ENCODE measurements around the gene MTFMT. TPM values are rescaled to one million over a fixed set of nuclear protein-coding genes. Genes with fewer than 3 reads are reported as not detected.

Gene MTFMT
- total RNA-seq, 1 experiment from 2014 or later = 36.5 TPM

GRCh38 chr15:65060641-65061397 is 31.4 kb upstream of the MTFMT start:
- no peak for DNase-seq (ENCODE audit: low read depth)

- no peak for DNase-seq (ENCODE audit: low read depth)
Observed at GRCh38 chr15:65059931-65060596, 30.6 kb upstream of the MTFMT start.

GRCh38 chr15:65059369-65059750 is 29.9 kb upstream of the MTFMT start:
- DNase-seq (ENCODE audit: low read depth) = no peak

- no peak for DNase-seq (ENCODE audit: low read depth)
Observed at GRCh38 chr15:65058394-65059368, 29.2 kb upstream of the MTFMT start.

DNA sequence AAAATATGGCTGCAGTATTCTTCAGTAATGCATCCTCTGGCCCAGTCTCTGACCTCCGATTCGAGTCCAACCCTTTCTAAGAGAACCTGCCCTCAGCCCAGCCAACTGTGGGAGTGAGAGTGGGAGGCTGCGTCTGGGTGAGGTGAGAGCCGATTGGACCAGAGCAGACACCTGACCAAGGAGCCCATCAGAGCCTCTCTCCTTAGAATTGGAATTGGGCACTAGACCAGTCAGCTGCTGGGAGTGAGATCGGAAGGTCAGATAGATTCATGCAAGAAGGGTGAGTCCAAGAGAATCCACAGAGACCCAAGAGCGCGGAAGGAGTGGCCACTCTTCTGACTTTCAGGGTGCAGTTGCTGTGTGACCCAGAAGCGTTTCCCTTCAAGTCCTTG is 28.1 kb upstream of the MTFMT start:
- DNase-seq (ENCODE audit: low read depth) = no peak

GRCh38 chr15:65056868-65057548 is 27.6 kb upstream of the MTFMT start:
- peak; percentile 27 for DNase-seq (ENCODE audit: low read depth)

DNA sequence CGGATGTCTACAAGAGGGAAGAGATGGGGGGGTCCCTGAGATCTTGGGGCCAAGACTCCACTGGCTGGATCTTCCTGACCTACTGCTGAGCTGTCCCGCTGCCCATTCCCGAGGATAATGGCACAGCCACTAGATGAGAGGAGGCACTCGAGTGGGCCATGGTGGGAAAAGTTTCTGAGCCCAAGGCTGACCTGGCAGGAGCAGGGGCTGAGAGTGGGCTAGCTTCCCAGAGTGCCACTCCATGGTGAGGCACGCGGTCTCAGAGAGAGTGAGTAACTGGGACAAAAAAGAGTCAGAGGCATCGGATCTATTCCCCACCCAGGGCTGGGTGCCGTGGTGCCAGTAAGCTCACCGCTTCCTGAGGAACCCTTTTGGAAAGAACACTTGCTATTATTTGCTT is 26.7 kb upstream of the MTFMT start:
- DNase-seq (ENCODE audit: low read depth) = no peak

DNA sequence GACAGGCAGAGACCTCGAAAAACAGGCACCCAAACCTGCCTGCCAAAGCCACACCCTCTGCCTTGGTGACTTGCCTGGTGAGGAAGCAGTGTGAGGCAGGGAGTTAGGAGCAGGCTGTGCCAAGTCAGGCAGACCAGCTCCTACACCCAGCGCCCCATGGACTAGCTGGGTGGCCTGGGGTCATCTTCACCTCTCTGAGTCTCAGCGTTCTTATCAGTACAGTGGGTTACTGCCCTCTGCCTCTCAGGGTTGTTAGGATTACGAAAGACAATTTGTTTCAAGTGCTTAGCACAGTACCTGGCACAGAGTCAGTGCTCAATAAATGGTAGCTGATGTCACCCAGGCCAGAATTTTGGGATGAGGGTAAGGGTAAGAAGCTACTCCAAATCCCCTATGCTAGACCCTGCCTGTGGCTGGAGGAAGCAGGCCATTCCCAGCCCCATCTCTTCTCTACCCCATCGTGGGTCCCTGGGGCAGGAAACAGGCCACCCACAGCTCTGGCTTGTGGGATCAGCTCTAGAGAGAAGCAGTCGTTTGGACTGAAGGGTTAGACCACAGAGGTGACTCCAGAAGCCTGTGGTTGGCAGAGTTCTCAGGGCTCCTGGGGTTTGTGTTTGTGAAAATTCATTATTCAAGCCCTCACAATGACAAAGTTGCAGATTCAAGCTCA is 25.9 kb upstream of the MTFMT start:
- peak; percentile 36 for DNase-seq (ENCODE audit: low read depth)

GRCh38 chr15:65054333-65055200 is 25.1 kb upstream of the MTFMT start:
- DNase-seq (ENCODE audit: low read depth) = peak; percentile 55

- no peak for DNase-seq (ENCODE audit: low read depth)
Observed at GRCh38 chr15:65052956-65053355, 23.5 kb upstream of the MTFMT start.

GRCh38 chr15:65051266-65051665 is 21.8 kb upstream of the MTFMT start:
- DNase-seq (ENCODE audit: low read depth) = no peak

- no peak for DNase-seq (ENCODE audit: low read depth)
Observed at GRCh38 chr15:65050270-65050669, 20.8 kb upstream of the MTFMT start.

DNA sequence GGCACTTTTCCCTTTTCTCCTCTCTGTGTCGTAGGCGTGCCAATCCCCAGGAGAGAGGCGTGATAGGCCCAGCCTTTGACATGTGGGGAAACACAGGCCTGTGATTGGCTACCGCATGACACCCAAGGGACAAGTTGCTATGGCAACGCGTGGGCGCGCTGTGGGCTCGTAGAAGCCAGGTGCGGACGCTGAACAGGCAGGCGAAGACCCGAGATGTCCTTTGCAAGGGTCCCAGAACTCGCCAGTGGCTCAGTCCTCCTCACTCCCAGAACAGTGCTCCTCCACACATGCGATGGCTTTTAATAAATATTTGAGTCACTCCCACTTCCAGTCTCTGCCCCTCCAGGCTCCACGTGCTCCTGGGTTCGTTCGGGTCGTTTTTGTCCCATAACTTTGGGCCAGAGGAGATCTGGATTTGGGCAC is 20.0 kb upstream of the MTFMT start:
- peak; percentile 94 for DNase-seq (ENCODE audit: low read depth)

DNA sequence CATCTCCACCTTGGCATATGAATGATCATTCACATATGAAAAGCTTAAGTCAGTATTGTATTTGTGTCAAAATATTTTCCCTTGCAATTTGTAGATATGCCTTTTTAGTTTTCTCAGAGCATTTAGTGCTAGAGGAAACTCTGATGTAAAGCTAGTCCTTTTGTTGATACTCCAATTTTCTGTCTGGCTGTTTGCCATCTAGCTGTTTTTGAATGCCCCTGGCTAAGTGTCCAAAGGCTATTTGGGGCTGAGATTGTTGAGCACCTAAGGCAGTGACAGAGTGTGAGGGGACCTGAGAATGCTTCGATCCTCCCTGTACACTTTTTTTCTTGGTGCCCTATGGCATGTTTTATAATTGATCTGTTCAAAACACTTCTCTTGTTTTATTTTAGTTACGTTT is 18.8 kb upstream of the MTFMT start:
- no peak for DNase-seq (ENCODE audit: low read depth)

DNA sequence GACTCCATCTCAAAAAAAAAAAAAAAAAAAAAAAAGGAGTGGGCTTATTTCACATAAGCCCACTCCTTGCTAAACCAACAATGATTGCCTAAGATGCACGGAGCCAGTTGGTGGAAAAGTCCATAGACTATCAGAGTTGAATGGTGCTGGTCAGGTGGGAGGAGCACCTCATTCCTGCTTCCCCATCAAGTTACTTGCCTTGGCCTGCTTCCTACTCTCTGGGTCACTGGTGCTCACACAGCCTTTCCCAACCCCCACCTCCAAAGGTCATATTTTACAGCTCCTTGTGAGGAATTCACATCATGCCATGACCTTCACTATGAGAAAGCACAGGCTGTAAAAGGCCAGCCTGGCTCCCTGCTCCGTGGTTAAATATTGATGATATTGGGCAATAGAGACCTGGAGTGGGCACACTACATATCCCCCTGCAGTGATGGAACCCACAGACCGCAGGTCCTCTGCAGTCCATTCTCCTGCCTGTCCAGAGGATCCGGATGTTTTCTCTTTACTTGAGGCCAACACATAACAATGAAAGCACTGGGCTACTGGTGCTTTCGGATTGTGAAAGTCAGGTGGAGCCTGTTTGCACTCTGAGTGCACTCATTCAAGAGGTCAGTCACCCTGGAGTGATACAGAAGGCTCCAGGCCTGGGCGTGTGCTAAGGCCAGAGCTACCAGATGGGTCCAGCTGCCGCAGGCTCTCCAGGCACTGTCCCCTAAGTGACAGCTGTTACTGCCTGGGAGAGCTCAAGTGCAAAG is 15.5 kb upstream of the MTFMT start, which contains the start of gene SLC51B:
TSS of gene SLC51B (plus strand) at position 664 of the 758 bp plus-strand sequence. CDS start 4,618 bp downstream, outside the sequence.
- peak; percentile 85 for DNase-seq (ENCODE audit: low read depth)

GRCh38 chr15:65044218-65044617 is 14.8 kb upstream of the MTFMT start:
- DNase-seq (ENCODE audit: low read depth) = peak; percentile 78

DNA sequence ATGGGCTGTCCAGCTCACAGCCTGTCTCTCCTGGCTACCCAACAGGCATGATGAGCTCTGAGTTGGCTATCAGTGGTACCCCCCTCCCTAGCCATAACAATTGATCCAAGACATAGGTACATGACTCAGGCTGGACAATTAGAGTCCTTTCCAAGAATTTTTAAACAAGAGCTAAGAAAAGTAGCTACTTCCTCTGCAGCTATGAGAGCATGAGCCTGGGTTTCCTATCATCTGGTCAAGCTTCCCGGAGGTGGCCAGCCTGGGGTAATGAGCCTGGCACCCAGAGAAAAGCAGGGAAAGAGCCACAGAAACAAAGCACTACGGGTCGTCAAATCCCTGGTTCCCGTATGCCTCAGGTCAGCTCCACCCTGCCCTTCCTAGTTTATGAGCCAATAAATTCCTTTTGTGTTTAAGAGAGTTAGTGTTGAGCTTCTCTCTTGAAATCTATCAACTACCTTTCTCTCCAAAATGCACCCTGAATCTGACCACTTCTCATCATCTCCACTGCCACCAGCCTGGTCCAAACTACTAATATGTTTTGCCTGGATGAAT is 13.4 kb upstream of the MTFMT start:
- no peak for DNase-seq (ENCODE audit: low read depth)

DNA sequence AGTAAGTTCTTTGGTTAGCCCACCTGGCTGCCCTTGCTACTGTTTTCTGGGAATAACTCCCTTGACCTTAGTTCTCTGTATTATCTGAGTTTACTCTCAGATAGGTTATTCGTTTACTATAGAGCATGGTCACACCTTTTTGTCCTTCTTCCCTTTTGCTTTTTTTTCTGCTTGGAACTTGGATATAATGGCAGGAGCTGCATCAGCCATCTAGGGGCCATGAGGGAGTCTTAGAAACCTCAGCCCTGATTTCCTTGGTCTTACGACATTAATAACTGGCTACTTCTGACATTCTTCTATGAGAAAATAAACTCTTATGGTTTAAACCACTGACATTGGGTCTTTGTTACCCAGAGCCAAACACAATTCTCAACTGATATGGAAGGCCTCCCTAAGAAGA is 12.3 kb upstream of the MTFMT start:
- no peak for DNase-seq (ENCODE audit: low read depth)

- no peak for DNase-seq (ENCODE audit: low read depth)
Observed at GRCh38 chr15:65040461-65040860, 11.0 kb upstream of the MTFMT start.

All from LHCN-M2 (cell line).